Retinal pigment epithelial cell (primary cell): ENCODE data around the gene MTHFD1L.
A peak's percentile ranks its signal among the peaks of the same experiment; 100 is the strongest.
"Not testable (repeated sequence)": the region's sequence is repeated elsewhere in the genome, so short reads cannot be mapped to it uniquely, and the experiment has no call there.

ENCODE experiments used
- DNase-seq: peaks from one replicate; pipeline ENCODE4 v3.0.0-alpha.2; 2010; ENCODE audit warnings: low read depth
- H3K4me3 ChIP-seq: 2 replicates; pipeline ENCODE4 v1.5.1; 2011; ENCODE audit warnings: mild to moderate bottlenecking, low read length, control low read depth, moderate library complexity
- TF ChIP-seq, protein P1 (sequence below): conservative IDR thresholded peaks from 2 replicates; pipeline ENCODE4 v1.5.1; 2011; ENCODE audit warnings: low read depth, low read length, control low read depth, inconsistent platforms

MTHFD1L gene

DNA sequence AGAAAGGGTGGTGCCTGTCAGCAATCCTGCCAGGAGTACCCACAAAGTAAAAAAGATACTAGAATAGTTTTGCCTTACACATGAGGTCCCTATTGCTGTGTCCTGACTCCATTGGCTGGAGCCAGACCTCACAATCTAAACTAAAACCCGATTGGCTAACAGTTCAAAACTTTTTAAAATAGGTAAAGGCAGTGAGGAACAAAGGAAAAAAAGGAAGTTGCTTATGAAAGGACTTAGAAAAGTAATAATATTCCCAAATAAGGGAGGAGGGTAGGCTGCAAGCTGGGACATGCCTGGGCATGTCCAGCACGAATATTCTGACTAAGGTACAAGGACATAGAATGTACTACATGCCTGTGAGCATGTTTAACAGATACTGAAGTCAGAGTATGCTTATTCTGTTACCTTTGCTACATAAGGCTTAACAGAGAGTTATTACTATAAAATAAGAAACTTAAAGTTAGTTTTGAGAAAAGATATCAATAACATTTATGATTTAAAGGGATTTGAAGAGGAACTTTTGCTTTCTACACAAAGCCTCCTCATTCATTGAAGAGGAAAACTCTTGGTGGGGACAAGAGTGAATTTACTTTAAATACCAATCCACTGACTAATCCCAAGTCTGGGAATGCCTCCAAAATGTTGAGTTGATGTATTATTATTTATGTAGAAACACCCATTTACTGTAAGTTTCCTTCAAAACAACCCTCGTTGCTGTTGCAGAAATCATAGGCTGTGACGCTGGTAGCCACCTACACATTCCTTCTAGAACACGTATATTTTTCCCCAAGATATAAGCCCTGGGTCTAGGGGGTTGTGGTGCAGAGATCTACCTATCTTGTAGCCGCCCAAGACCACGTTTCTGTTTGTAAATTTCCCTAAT, 8.2 kb upstream of the MTHFD1L start:
- peak; percentile 99 for DNase-seq
- TF ChIP-seq, protein P1, sequence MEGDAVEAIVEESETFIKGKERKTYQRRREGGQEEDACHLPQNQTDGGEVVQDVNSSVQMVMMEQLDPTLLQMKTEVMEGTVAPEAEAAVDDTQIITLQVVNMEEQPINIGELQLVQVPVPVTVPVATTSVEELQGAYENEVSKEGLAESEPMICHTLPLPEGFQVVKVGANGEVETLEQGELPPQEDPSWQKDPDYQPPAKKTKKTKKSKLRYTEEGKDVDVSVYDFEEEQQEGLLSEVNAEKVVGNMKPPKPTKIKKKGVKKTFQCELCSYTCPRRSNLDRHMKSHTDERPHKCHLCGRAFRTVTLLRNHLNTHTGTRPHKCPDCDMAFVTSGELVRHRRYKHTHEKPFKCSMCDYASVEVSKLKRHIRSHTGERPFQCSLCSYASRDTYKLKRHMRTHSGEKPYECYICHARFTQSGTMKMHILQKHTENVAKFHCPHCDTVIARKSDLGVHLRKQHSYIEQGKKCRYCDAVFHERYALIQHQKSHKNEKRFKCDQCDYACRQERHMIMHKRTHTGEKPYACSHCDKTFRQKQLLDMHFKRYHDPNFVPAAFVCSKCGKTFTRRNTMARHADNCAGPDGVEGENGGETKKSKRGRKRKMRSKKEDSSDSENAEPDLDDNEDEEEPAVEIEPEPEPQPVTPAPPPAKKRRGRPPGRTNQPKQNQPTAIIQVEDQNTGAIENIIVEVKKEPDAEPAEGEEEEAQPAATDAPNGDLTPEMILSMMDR: no peak
- H3K4me3 ChIP-seq: no peak overlapping the region

DNA sequence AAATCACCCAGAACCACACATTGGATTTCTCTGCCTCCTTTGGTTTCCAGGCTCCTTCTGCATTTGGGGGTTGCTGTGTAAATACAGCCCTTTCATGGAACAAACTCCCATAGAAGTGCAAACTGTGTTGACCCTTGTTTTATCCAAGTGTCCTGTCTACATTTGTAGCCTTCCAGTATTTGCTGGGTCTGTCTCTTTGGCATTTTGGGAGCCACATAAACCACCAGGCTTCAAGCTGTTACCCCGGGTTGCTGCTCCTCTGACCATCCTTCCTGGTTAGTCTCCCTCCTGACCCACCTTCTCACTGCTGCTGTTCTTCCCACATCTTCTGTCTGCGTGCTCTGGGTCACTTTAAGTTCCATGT, 7.6 kb upstream of the MTHFD1L start:
- TF ChIP-seq, protein P1: no peak
- no peak overlapping the region for H3K4me3 ChIP-seq
- DNase-seq: no peak

DNA sequence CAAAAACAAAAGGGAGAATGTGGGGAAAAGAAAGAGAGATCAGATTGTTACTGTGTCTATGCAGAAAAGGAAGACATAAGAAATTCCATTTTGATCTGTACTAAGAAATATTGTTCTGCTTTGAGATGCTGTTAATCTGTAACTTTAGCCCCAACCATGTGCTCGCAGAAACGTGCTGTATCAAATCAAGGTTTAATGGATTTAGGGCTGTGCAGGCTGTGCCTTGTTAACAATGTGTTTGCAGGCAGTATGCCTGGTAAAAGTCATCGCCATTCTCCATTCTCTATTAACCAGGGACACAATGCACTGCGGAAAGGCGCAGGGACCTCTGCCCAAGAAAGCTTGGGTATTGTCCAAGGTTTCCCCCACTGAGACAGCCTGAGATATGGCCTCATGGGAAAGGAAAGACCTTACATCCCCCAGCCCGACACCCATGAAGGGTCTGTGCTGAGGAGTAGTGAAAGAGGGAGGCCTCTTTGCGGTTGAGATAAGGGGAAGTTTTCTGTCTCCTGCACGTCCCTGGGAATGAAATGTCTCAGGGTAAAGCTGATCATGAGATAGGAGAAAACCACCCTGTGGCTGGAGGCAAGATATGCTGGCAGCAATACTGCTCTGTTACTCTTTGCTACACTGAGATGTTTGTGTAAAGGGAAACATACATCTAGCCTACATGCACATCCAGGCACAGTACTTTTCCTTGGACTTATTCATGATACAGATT, 3.9 kb upstream of the MTHFD1L start:
- not testable (repeated sequence) for DNase-seq

DNA sequence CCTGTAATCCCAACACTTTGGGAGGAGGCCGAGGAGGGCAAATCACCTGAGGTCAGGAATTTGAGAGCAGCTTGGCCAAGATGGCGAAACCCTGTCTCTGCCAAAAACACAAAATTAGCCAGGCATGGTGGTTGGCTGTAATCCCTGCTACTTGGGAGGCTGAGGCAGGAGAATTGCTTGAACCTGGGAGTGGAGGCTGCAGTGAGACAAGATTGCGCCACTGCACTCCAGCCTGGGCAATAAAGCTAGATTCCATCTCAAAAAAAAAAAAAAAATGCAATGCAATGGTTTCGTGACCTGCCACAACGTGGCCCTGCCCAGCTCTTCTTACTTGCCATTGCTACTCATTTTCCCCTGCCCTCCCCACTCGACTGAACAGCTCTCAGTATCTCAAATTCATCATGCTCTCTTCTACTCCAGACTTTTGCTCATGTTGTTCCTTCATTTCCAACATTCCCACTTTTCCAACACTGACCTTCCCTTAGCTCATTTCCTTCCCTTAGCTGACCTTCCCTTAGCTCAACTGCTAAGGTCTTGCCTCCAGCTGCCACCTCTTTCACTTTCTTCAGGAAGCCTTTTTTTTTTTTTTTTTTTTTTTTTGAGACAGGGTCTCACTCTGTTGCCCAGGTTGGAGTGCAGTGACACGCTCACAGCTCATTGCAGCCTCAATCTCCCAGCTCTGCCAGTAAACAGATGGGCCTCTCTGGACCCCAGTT, 2.1 kb upstream of the MTHFD1L start:
- TF ChIP-seq, protein P1: no peak
- no peak for DNase-seq
- H3K4me3 ChIP-seq: no peak overlapping the region

More for the DNA sequence above, 3.9 kb upstream of the MTHFD1L start:
- H3K4me3 ChIP-seq: not testable (repeated sequence)

DNA sequence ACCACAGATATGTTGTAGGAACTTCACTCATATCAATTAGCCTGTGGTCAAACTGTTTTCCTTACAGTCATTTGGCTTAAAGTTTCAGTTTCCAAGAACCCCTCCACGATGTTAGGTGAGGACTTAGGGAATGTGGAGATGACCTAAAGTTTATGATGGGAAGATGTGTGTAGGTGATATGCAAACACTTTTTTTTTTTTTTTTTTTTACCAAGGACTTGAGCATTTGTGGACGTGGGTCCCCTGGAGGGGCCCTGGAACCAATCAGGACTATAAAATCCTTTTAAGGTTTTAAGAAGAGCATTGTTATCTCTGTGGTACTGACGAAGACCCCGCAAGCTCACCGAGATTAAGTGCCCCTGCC, 478 bp upstream of the MTHFD1L start:
- peak overlapping the region; percentile 79 for H3K4me3 ChIP-seq
- no peak for DNase-seq
- TF ChIP-seq, protein P1: no peak

DNA sequence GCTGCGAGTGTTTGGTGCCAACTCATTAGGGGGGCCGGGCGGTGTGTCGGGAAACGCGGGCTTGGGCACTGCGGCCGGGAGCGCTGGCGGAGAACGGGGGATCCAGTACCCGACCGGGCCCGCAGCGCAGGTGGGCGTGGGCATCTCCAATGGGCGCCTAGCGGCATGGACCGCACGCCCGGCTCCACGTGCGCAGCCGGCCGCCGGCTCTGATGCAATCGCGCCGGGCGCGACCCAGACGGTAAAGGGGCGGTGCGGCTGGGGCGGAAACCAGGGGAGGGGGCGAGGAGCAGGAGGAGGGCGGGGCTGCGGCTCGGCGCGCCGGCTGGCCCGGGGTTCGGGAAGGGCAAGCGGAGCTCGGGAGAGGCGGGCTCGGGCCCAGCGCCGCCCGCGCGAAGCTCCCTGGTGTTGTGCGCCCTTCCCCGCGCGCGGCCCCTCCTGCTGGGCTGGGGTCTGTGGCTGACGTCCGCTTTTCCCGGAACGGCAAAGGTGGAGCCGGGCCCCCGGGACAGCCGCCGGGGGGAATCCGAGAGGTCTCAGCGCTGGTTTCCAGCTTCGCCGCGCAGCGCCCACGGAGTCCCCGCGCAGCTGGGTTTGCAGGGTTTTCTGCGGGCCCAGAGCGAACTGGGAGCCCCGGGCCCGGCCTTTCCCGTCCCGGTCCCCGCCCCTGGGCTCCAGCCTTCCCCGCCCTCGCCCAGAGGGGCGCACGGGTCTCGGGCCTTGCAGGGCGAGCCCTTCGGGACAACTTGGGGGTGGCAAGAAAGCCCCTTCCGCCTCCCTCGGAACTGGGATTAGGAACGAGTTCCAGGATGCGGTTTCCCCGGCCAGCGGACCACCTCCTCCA, 867 bp downstream of the MTHFD1L start:
- H3K4me3 ChIP-seq: peak overlapping the region; percentile 79
- DNase-seq: peak; percentile 63
- TF ChIP-seq, protein P1: no peak
